ENCODE measurements around the gene ARMC2.
A peak's percentile ranks its signal among the peaks of the same experiment; 100 is the strongest.
"Not testable (repeated sequence)": the region's sequence is repeated elsewhere in the genome, so short reads cannot be mapped to it uniquely, and the experiment has no call there.

The ARMC2 gene

GRCh38 chr6:108872141-108872557, 23.9 kb downstream of the ARMC2 start:
- DNase-seq (ENCODE audit: low read depth in 2 of 2): no peak

DNA sequence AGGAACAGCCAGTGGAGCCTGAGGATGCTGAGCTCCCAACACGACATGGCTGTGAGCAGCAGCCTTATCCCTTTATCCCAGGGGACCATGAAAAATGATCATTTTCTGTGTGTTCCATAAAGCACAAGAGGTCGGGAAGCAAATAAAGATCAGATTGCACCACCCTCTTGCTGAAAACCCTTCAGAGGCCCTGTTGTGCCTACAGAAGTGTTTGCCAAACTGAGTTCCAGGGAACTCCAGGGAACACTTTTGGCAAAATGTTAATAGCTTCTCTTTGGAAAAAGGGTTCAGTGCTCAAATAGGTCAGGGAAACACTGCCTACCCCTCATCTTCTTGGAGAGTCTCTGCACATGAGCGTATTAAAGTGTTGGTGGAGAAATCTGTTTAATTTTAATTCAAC, 24.4 kb downstream of the ARMC2 start:
- no peak for DNase-seq (ENCODE audit: low read depth in 2 of 2)

- no peak for DNase-seq (ENCODE audit: low read depth in 2 of 2)
Measured at GRCh38 chr6:108873251-108873650, 25.0 kb downstream of the ARMC2 start.

DNA sequence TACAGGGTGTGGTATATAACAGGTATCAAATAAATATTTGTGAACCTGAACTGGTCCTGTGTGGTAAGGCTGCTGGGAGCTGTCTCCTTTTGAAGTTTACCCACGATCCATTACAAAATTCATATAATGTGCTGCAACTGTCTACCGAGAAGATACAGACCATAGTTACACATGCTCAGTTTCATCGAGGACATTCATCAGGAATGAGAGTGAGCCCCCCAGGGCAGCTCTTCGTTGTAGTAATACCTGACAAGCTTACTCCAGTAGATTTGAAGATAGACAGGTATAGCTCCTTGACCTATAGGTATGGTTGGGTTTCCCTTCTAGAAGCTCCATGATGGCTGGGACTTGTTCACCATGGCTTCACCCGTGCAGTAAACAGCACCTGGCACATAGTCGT, 25.7 kb downstream of the ARMC2 start:
- DNase-seq (ENCODE audit: low read depth in 2 of 2): no peak

DNA sequence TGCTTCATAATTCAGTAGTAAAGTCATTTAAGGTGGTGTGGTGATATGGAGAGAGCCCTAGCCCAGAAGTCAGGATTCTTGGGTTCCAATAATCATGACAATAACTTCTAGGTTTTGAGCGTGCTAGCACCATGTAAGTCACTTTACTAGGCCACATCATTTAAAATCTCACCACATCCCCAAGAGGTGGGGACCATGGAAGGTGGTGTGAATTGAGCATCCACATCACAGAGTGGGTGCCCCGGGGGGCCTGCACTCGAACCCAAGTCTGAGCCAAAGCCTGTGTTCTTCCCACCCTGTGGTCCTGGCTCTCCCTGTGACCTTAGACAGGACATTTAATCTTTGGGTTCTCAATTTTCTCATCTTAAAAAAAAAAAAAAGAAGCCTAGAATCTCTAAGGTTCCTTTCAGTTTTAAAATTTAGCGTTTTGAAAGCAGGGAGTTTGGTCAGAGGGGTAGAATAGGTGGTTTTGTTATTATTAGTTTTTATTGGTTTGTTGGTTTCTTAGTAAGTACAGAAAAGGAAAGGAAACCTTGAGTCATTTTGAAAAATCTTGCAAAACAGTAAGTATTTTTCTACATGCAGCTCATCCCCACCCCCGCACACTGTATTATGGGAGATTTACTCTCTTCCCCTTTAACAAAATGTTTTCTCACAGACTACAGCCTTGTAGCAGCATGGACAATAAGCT, 26.4 kb downstream of the ARMC2 start:
- peak in 1 of 2 donors; percentile 4 for DNase-seq (ENCODE audit: low read depth in 2 of 2)

DNA sequence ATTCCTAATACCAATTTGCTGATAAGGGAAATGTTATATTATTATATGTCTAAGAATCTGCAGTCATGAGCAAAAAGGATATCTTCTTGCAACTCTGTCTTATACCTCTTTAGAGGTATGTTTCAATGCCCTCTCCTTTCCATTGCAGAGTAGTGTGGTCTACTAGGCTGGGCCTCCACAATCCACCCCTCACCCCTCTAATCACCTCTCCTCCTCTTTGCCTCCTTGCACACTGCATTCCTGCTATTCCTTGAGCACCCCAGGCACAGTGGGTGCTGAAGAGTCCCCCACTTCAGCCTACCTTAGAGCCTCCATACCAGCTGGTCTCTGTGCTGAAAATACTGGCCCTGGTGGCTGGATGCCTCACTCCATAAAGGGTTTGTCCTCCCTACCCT, 26.9 kb downstream of the ARMC2 start:
- no peak for DNase-seq (ENCODE audit: low read depth in 2 of 2)

DNA sequence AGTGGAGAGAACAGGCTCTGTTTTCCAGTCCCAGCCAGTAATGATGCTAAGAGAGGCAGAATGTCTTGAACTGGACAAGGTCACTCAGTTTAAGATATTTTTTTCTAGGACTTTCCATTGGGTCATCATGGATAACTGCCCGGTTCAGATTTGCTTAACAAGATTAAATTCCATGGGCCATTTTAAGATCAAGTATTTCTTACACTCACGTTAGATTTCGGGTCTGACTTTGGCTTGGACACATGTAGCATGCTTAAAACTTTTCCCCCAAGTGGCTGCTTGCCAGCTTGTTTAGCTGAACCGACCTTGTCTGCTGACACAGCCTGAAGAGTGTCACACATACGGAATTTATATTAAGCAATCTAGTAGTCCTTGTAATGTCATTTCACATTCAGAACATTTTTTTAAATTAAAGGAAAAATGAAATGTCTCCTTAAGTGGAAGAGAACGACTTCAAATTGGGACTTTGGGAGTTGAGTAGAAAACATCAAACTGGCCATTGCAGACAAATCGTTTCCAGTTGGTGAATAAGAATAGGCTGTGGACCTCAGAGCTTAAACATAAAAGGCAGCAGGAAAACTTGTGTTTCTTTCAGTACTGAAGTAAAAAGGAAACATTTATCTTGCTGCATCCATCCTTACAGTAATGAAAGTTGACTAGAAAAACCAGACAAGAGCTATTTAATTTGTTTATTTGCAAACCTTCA, 29.0 kb downstream of the ARMC2 start:
- DNase-seq (ENCODE audit: low read depth in 2 of 2): no peak

DNA sequence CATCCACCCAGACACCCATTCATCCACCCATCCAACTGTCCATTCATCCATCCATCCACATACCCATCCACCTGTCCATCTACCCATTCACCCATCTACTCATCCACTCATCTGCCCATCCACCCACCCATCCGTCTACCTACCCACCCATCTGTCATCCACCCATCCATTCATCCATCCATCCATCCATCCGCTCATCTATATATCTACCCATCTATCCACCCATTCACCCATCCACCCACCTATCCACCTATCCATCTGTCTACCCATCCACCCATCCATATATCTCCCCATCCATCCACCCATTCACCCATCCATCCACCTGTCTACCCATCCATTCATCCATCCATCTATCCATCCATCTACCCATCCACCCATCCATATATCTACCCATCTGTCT, 30.7 kb downstream of the ARMC2 start:
- DNase-seq (ENCODE audit: low read depth in 2 of 2): no peak

DNA sequence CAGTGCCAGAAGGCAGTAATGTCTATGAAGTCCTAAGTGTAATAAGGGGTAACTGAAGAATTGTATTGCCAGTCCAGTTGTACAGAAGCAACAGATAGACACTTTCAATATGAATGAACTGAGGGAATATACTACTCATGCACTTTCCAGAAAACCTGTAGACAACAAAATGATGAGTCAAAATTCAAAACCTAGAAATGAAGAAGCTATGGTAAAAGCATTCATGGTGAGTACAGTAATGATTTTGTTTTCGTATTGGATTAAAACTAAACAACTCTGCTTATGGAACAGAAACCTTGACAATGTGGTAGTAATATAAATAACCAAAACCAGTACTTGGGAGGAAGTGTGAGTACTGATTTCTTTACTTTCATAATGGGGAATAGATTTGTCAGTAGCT, 35.0 kb downstream of the ARMC2 start:
- no peak for DNase-seq (ENCODE audit: low read depth in 2 of 2)

- no peak for DNase-seq (ENCODE audit: low read depth in 2 of 2)
Measured at GRCh38 chr6:108884211-108885059, 36.2 kb downstream of the ARMC2 start.

DNA sequence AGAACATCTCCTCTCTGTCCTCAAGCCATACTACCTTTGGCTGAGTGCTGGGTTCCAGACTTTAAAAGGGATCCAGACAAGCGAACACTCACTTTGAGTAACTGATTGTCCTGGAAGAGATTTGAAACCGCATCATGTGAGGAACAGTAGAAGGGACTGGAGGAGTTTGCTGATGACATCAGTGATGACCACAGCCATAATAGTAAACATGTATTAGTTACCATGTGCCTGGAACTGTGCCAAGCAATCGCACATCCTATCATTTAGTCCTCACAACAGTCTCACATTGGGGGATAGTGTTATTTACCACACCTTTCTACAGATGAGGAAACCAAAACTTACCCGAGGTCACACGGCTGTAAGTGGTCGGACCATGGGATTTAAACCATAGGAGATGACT, 39.8 kb downstream of the ARMC2 start:
- no peak for DNase-seq (ENCODE audit: low read depth in 2 of 2)

DNA sequence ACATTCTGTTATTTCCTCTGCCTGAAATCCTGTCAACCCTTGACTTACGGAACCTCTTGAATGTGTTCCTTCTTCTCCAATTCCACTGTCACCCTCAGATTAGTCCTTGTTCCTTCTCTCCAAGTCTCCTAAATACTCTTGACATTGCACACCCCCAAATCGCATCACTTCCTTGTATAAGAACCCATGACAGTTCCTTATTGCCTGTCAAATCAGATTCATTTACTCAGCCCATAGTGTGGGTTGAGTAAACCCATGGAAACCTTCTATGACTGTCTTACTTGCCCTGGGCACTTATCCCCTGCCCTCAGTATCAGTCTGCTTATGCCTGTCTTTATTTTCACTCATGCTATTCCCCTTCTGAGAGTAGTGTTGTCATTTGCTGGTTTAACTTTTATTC, 40.5 kb downstream of the ARMC2 start:
- DNase-seq (ENCODE audit: low read depth in 2 of 2): no peak

- DNase-seq (ENCODE audit: low read depth in 2 of 2): not testable (repeated sequence)
Measured at GRCh38 chr6:108890898-108891297, 42.7 kb downstream of the ARMC2 start.

GRCh38 chr6:108895571-108895970, 47.3 kb downstream of the ARMC2 start:
- DNase-seq (ENCODE audit: low read depth in 2 of 2): no peak

- no peak for DNase-seq (ENCODE audit: low read depth in 2 of 2)
Measured at GRCh38 chr6:108896111-108896661, 48.0 kb downstream of the ARMC2 start.

- DNase-seq (ENCODE audit: low read depth in 2 of 2): no peak
Measured at GRCh38 chr6:108897371-108897770, 49.1 kb downstream of the ARMC2 start.

- no peak for DNase-seq (ENCODE audit: low read depth in 2 of 2)
Measured at GRCh38 chr6:108902382-108902792, 54.2 kb downstream of the ARMC2 start.

- DNase-seq (ENCODE audit: low read depth in 2 of 2): no peak
Measured at GRCh38 chr6:108903796-108904195, 55.6 kb downstream of the ARMC2 start.

DNA sequence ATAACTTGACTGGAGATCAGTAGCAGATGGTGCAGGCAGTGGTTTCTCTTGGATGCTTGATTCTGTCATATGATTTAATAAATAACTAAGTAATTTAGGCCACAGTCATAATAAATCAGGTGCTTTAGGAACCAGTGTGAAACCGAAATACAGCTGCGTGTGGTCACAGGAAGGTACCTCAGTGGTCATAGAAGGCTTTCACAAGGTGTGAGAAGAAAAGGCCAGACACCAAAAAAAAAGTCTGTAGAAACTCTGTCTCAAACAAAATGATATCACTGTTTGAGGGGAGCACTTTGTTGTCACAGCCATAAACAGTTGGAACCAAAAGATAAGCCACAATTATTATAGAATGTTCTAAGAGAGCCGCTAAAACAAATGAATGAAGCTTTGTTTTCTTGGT, 56.5 kb downstream of the ARMC2 start:
- DNase-seq (ENCODE audit: low read depth in 2 of 2): no peak

- no peak for DNase-seq (ENCODE audit: low read depth in 2 of 2)
Measured at GRCh38 chr6:108914235-108915022, 66.2 kb downstream of the ARMC2 start.

- no peak for DNase-seq (ENCODE audit: low read depth in 2 of 2)
Measured at GRCh38 chr6:108915258-108915657, 67.0 kb downstream of the ARMC2 start.
